NCI-H1694 (cell line): ENCODE data around the gene RIMS1.
"Not testable (repeated sequence)": the region's sequence is repeated elsewhere in the genome, so short reads cannot be mapped to it uniquely, and the experiment has no call there.

ENCODE experiments used
- DNase-seq: peaks from one replicate; lab custom pipeline; 2025; lab: John Stamatoyannopoulos, UW

Gene RIMS1

GRCh38 chr6:71977884-71978283 lies 91.5 kb downstream of the RIMS1 start:
- no peak for DNase-seq

- DNase-seq, result no peak
These were observed 93.6 kb downstream of the RIMS1 start for GRCh38 chr6:71979911-71980310.

- no peak for DNase-seq
These were observed 96.0 kb downstream of the RIMS1 start for GRCh38 chr6:71982389-71982788.

GRCh38 chr6:71983131-71983530 lies 96.8 kb downstream of the RIMS1 start:
- no peak for DNase-seq

- no peak for DNase-seq
These were observed 108.4 kb downstream of the RIMS1 start for GRCh38 chr6:71994705-71995271.

GRCh38 chr6:71997341-71997740 lies 111.0 kb downstream of the RIMS1 start:
- DNase-seq, result no peak

- no peak for DNase-seq
These were observed 116.1 kb downstream of the RIMS1 start for GRCh38 chr6:72002415-72002814.

- not testable (repeated sequence) for DNase-seq
These were observed 120.2 kb downstream of the RIMS1 start for GRCh38 chr6:72006591-72006990.

- no peak for DNase-seq
These were observed 136.5 kb downstream of the RIMS1 start for GRCh38 chr6:72022830-72023229.

GRCh38 chr6:72031471-72031870 lies 145.1 kb downstream of the RIMS1 start:
- DNase-seq, result no peak

GRCh38 chr6:72032086-72032485 lies 145.7 kb downstream of the RIMS1 start:
- no peak for DNase-seq

GRCh38 chr6:72035486-72035885 lies 149.1 kb downstream of the RIMS1 start:
- DNase-seq, result no peak

GRCh38 chr6:72035966-72036365 lies 149.6 kb downstream of the RIMS1 start:
- no peak for DNase-seq

- DNase-seq, result no peak
These were observed 150.7 kb downstream of the RIMS1 start for GRCh38 chr6:72037006-72037405.

- no peak for DNase-seq
These were observed 153.8 kb downstream of the RIMS1 start for GRCh38 chr6:72040111-72040510.

- no peak for DNase-seq
These were observed 155.7 kb downstream of the RIMS1 start for GRCh38 chr6:72042088-72042487.

- DNase-seq, result no peak
These were observed 161.7 kb downstream of the RIMS1 start for GRCh38 chr6:72048080-72048479.

- no peak for DNase-seq
These were observed 163.0 kb downstream of the RIMS1 start for GRCh38 chr6:72049376-72049775.

GRCh38 chr6:72061286-72061685 lies 174.9 kb downstream of the RIMS1 start:
- no peak for DNase-seq

GRCh38 chr6:72064399-72064975 lies 178.1 kb downstream of the RIMS1 start:
- no peak for DNase-seq

- no peak for DNase-seq
These were observed 191.7 kb downstream of the RIMS1 start for GRCh38 chr6:72078096-72078495.

- no peak for DNase-seq
These were observed 194.1 kb downstream of the RIMS1 start for GRCh38 chr6:72080260-72080941.

- no peak for DNase-seq
These were observed 195.5 kb downstream of the RIMS1 start for GRCh38 chr6:72081871-72082270.

- no peak for DNase-seq
These were observed 197.6 kb downstream of the RIMS1 start for GRCh38 chr6:72083976-72084375.
